H1 (cell line): ENCODE data around the gene DSTN. TPM values are rescaled to one million over a fixed set of nuclear protein-coding genes. Genes with fewer than 3 reads are reported as not detected.

Experiments used
- CEBPB ChIP-seq: IDR thresholded peaks from 2 replicates; pipeline ENCODE4 v1.6.1; 2012; ENCODE audit warnings: low read depth, low read length
- CHD1 ChIP-seq: IDR thresholded peaks from 2 replicates; pipeline ENCODE4 v1.6.1; 2012; ENCODE audit warnings: low read depth, low read length, improper control_type of control experiment
- EGR1 ChIP-seq: IDR thresholded peaks from 2 replicates; pipeline ENCODE4 v1.6.1; 2011; ENCODE audit warnings: low read depth, low read length, borderline replicate concordance
- FOSL1 ChIP-seq: IDR thresholded peaks from 2 replicates; pipeline ENCODE4 v1.6.1; 2011; ENCODE audit warnings: mild to moderate bottlenecking, low read depth, low read length, moderate library complexity; ENCODE audit not compliant: insufficient read depth
- GABPA ChIP-seq: IDR thresholded peaks from 2 replicates; pipeline ENCODE4 v1.6.1; 2011; ENCODE audit warnings: mild to moderate bottlenecking, low read length, moderate library complexity, borderline replicate concordance; ENCODE audit not compliant: insufficient read depth
- GTF2F1 ChIP-seq: IDR thresholded peaks from 2 replicates; pipeline ENCODE4 v1.6.1; 2012; ENCODE audit warnings: low read depth, low read length, improper control_type of control experiment, borderline replicate concordance
- HDAC6 ChIP-seq: IDR thresholded peaks from one replicate; pipeline ENCODE4 v1.7.1; 2012; ENCODE audit warnings: low read depth, mild to moderate bottlenecking, inconsistent platforms, low read length, moderate library complexity
- SIRT6 ChIP-seq: IDR thresholded peaks from one replicate; pipeline ENCODE4 v1.7.1; 2012; ENCODE audit warnings: low read length, inconsistent platforms
- polyA plus RNA-seq, 7 experiments: library from polyadenylated mRNA; depleted of rRNA in 3 of 7; stranded (reverse) in 5 of 7; unstranded in 2 of 7; fragments of >200 nt in 5 of 7; fragments of 200-250 nt in 2 of 7; gene quantifications; 1 replicate in 5 of 7; 2 replicates in 1 of 7; 4 replicates in 1 of 7; pipeline versions ENCODE4 v1.2.1 to v1.2.3, GENCODE V29; 2011 to 2013; ENCODE audit warnings: missing spikeins in 2 of 7, mixed read lengths in 2 of 7
- total RNA-seq: library from RNA; stranded (reverse); fragmentation: NEBNext Ultra II Directional; extraction: Animal tissue kit (Norgen Biotek cat#: 25700); gene quantifications from 2 replicates; pipeline ENCODE4 v1.2.1, GENCODE V29; 2021

Gene DSTN
- total and polyA plus RNA-seq, 2 of the 8 experiments (the other 6 are each of a cell fraction or from before 2014, with no cell fraction given) = 43.3 to 208 TPM

GRCh38 chr20:17625246-17626051, 55.6 kb downstream of the DSTN start (continued):
- no peak for TF ChIP-seq HDAC6
- TF ChIP-seq CEBPB = no peak
- no peak for TF ChIP-seq GTF2F1
- no peak for TF ChIP-seq CHD1
- no peak for TF ChIP-seq GABPA
- TF ChIP-seq EGR1 = no peak
- TF ChIP-seq SIRT6 = no peak
- TF ChIP-seq FOSL1 = no peak
